22Rv1 (cell line): ENCODE data around the gene HTRA1.

Source experiments
- CTCF ChIP-seq: fragments of 450-650 bp; IDR thresholded peaks from 2 replicates; pipeline ENCODE4 v1.5.1; 2017; ENCODE audit warnings: mild to moderate bottlenecking
- ZFX ChIP-seq: fragments of 450-650 bp; IDR thresholded peaks from 2 replicates; pipeline ENCODE4 v1.6.1; 2017; ENCODE audit warnings: antibody characterized with exemption, borderline replicate concordance

- TF ChIP-seq CTCF (no peak), ZFX (no peak)
These were observed 88.3 kb downstream of the HTRA1 start for GRCh38 chr10:122549636-122550035.
